Measurements from ENCODE around the gene WFIKKN2.

DNA sequence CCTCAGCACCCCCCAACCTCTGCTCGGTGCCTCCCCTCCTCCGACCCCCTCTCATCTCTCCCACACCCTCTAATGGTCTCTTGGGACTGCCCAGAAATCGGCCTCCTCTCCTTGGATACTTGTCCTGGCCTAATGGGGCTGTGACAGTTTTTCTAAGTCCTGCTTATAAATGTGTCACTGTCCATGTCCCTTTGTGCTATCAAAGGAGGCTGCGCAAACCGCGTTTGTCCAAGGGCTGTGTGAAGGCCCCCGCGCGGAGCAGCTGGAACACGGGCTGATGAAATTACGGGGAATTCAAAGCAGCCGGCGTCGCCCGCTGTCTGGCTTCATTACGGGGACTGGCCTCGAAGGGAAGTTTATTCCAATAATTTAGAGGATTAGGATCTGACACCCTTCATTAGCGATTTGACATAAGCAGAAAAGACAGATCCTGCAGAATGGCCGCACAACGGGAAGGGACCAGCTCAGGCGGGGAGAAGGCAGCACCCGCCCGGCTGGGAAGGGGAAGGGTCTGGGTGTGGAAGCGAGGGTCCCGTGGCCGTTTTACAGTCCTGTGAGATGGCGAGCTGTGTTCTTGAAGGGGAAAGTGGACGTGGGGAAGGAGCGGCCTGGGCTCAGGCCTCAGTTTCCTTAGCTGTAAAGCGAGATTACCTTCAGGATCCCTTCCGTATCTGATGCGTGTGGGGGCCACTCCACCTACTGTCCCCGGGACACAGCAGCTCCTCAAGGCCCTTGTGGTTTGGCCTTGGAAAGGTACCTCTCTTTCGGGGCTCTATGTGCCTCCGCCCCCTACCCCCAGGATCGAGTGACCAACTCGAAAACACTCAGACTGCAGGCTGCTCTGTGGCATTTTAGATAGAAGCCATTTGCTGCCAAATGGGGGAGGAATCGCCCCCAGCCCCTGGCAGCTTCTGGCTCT, 1.6 kb upstream of the WFIKKN2 start:
- TF ChIP-seq NFIC (IDR thresholded peaks at IDR 0.05; ENCODE audit: borderline replicate concordance): no peak
- TF ChIP-seq, protein P1, sequence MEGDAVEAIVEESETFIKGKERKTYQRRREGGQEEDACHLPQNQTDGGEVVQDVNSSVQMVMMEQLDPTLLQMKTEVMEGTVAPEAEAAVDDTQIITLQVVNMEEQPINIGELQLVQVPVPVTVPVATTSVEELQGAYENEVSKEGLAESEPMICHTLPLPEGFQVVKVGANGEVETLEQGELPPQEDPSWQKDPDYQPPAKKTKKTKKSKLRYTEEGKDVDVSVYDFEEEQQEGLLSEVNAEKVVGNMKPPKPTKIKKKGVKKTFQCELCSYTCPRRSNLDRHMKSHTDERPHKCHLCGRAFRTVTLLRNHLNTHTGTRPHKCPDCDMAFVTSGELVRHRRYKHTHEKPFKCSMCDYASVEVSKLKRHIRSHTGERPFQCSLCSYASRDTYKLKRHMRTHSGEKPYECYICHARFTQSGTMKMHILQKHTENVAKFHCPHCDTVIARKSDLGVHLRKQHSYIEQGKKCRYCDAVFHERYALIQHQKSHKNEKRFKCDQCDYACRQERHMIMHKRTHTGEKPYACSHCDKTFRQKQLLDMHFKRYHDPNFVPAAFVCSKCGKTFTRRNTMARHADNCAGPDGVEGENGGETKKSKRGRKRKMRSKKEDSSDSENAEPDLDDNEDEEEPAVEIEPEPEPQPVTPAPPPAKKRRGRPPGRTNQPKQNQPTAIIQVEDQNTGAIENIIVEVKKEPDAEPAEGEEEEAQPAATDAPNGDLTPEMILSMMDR (IDR thresholded peaks at IDR 0.05): no peak
- TF ChIP-seq RAD21 (IDR thresholded peaks at IDR 0.05; ENCODE audit: low read length): no peak
- no peak for TF ChIP-seq YY1 (IDR thresholded peaks at IDR 0.05; ENCODE audit: low read depth)
- no peak for TF ChIP-seq TCF12 (IDR thresholded peaks at IDR 0.05)
- TF ChIP-seq FOSL2 (IDR thresholded peaks at IDR 0.05; ENCODE audit: borderline replicate concordance, low read depth): no peak
- TF ChIP-seq, protein P2, sequence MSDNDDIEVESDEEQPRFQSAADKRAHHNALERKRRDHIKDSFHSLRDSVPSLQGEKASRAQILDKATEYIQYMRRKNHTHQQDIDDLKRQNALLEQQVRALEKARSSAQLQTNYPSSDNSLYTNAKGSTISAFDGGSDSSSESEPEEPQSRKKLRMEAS (IDR thresholded peaks at IDR 0.05; ENCODE audit: low read depth): no peak
- no peak for TF ChIP-seq TAF1 (IDR thresholded peaks at IDR 0.05; ENCODE audit: borderline replicate concordance, low read depth, low read length)
- no peak for TF ChIP-seq FOXJ3 (CRISPR knock-in tag; IDR thresholded peaks at IDR 0.05)
- no peak for TF ChIP-seq FOXM1 (IDR thresholded peaks at IDR 0.05; ENCODE audit: low read depth)
- no peak for TF ChIP-seq TEAD4 (IDR thresholded peaks at IDR 0.05; ENCODE audit: borderline replicate concordance, insufficient read depth)
- TF ChIP-seq, protein P3, sequence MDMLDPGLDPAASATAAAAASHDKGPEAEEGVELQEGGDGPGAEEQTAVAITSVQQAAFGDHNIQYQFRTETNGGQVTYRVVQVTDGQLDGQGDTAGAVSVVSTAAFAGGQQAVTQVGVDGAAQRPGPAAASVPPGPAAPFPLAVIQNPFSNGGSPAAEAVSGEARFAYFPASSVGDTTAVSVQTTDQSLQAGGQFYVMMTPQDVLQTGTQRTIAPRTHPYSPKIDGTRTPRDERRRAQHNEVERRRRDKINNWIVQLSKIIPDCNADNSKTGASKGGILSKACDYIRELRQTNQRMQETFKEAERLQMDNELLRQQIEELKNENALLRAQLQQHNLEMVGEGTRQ (IDR thresholded peaks at IDR 0.05; ENCODE audit: borderline replicate concordance, low read depth, low read length): no peak
- TF ChIP-seq, protein P4, sequence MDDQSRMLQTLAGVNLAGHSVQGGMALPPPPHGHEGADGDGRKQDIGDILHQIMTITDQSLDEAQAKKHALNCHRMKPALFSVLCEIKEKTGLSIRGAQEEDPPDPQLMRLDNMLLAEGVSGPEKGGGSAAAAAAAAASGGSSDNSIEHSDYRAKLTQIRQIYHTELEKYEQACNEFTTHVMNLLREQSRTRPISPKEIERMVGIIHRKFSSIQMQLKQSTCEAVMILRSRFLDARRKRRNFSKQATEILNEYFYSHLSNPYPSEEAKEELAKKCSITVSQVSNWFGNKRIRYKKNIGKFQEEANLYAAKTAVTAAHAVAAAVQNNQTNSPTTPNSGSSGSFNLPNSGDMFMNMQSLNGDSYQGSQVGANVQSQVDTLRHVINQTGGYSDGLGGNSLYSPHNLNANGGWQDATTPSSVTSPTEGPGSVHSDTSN (IDR thresholded peaks at IDR 0.05): no peak
